WTC11 (cell line): ENCODE results near the gene CNFN. TPM values are rescaled to one million over a fixed set of nuclear protein-coding genes. Genes with fewer than 3 reads are reported as not detected.

Source experiments
- ATAC-seq: fragments of 200-7000 bp; cut with Tn5 transposase; 2 replicates; pipeline ENCODE4 v1.10.0; 2021; ENCODE audit warnings: mild to moderate bottlenecking, moderate library complexity
- CTCF ChIA-PET: fragments of 300-600 bp; sonication (Branson Sonifier 250); formaldehyde crosslinking; loops from one replicate; lab custom pipeline; 2021; ENCODE audit warnings: antibody characterized with exemption; lab: Charles Lee
- POLR2A ChIA-PET: fragments of 350-600 bp; sonication (Branson Sonifier 250); formaldehyde crosslinking; loops from one replicate; lab custom pipeline; 2021; ENCODE audit warnings: antibody characterized with exemption; lab: Charles Lee
- DNase-seq: peaks from one replicate; pipeline ENCODE4 v3.0.0; 2021; ENCODE audit warnings: low spot score
- H3K27ac Mint-ChIP-seq: 2 replicates; pipeline ENCODE4 v1.8.0; 2021; ENCODE audit warnings: mixed read lengths
- H3K27me3 Mint-ChIP-seq: 2 replicates; pipeline ENCODE4 v1.8.0; 2021; ENCODE audit warnings: low read depth, mild to moderate bottlenecking, moderate library complexity, mixed read lengths
- H3K36me3 Mint-ChIP-seq: 2 replicates; pipeline ENCODE4 v1.8.0; 2021; ENCODE audit warnings: mixed read lengths
- H3K4me1 Mint-ChIP-seq: 2 replicates; pipeline ENCODE4 v1.8.0; 2022; ENCODE audit warnings: mixed read lengths
- H3K4me3 Mint-ChIP-seq: 2 replicates; pipeline ENCODE4 v1.8.0; 2021; ENCODE audit warnings: mild to moderate bottlenecking, moderate library complexity, mixed read lengths
- H3K9me3 Mint-ChIP-seq: 2 replicates; pipeline ENCODE4 v1.8.0; 2021; ENCODE audit warnings: mixed read lengths
- AR ChIP-seq: fragments of 250-450 bp; sonication (Bioruptor Pico); IDR thresholded peaks from 2 replicates; pipeline ENCODE4 v1.9.0; 2021; ENCODE audit warnings: mild to moderate bottlenecking
- ARID4B ChIP-seq: sonication (generic); formaldehyde crosslinking; IDR thresholded peaks from 2 replicates; pipeline ENCODE4 v1.8.0; 2023; ENCODE audit warnings: missing genetic modification reagents, mild to moderate bottlenecking, borderline replicate concordance
- CDX4 ChIP-seq: fragments of 250-450 bp; sonication (Bioruptor Pico); IDR thresholded peaks from 2 replicates; pipeline ENCODE4 v1.9.0; 2021; ENCODE audit warnings: moderate library complexity, mild to moderate bottlenecking, inconsistent platforms, borderline replicate concordance
- CTCF ChIP-seq: fragments of 200-600 bp; IDR thresholded peaks from 2 replicates; pipeline ENCODE4 v1.8.0; 2022; ENCODE audit warnings: antibody characterized with exemption
- ESRRA ChIP-seq: sonication (generic); formaldehyde crosslinking; IDR thresholded peaks from 2 replicates; pipeline ENCODE4 v1.8.1; 2022; ENCODE audit warnings: mild to moderate bottlenecking, missing genetic modification reagents, borderline replicate concordance
- ETV6 ChIP-seq: sonication (generic); formaldehyde crosslinking; IDR thresholded peaks from 2 replicates; pipeline ENCODE4 v1.8.1; 2022; ENCODE audit warnings: mild to moderate bottlenecking, missing genetic modification reagents
- FOXK1 ChIP-seq: sonication (generic); formaldehyde crosslinking; IDR thresholded peaks from 2 replicates; pipeline ENCODE4 v1.8.0; 2022; ENCODE audit warnings: mild to moderate bottlenecking, moderate library complexity, missing genetic modification reagents
- IRF2 ChIP-seq: sonication (generic); formaldehyde crosslinking; IDR thresholded peaks from 2 replicates; pipeline ENCODE4 v1.8.0; 2022; ENCODE audit warnings: low read depth, missing genetic modification reagents, borderline replicate concordance
- JUN ChIP-seq: sonication (generic); formaldehyde crosslinking; IDR thresholded peaks from 2 replicates; pipeline ENCODE4 v1.8.0; 2023; ENCODE audit warnings: mild to moderate bottlenecking, missing genetic modification reagents
- MLX ChIP-seq: sonication (generic); formaldehyde crosslinking; IDR thresholded peaks from 2 replicates; pipeline ENCODE4 v1.8.1; 2023; ENCODE audit warnings: mild to moderate bottlenecking, missing genetic modification reagents, moderate library complexity
- MYBL2 ChIP-seq: sonication (generic); formaldehyde crosslinking; IDR thresholded peaks from 2 replicates; pipeline ENCODE4 v1.8.1; 2023; ENCODE audit warnings: mild to moderate bottlenecking, moderate library complexity, missing genetic modification reagents
- NR3C1 ChIP-seq: sonication (generic); formaldehyde crosslinking; conservative IDR thresholded peaks from 2 replicates; pipeline ENCODE4 v1.8.1; 2023; ENCODE audit warnings: low read depth, mild to moderate bottlenecking, missing genetic modification reagents
- OVOL2 ChIP-seq: fragments of 250-450 bp; sonication (Bioruptor Pico); IDR thresholded peaks from 2 replicates; pipeline ENCODE4 v1.9.0; 2021; ENCODE audit warnings: mild to moderate bottlenecking, borderline replicate concordance
- SMAD3 ChIP-seq: sonication (generic); formaldehyde crosslinking; IDR thresholded peaks from 2 replicates; pipeline ENCODE4 v1.8.0; 2022; ENCODE audit warnings: missing genetic modification reagents, mild to moderate bottlenecking, borderline replicate concordance
- SMAD4 ChIP-seq: sonication (generic); formaldehyde crosslinking; IDR thresholded peaks from 2 replicates; pipeline ENCODE4 v1.8.0; 2022; ENCODE audit warnings: mild to moderate bottlenecking, missing genetic modification reagents
- SP1 ChIP-seq: sonication (generic); formaldehyde crosslinking; conservative IDR thresholded peaks from 2 replicates; pipeline ENCODE4 v1.8.1; 2022; ENCODE audit warnings: missing genetic modification reagents
- TP53 ChIP-seq: sonication (generic); formaldehyde crosslinking; IDR thresholded peaks from 2 replicates; pipeline ENCODE4 v1.8.1; 2023; ENCODE audit warnings: mild to moderate bottlenecking, missing genetic modification reagents
- ZNF121 ChIP-seq: sonication (generic); formaldehyde crosslinking; IDR thresholded peaks from 2 replicates; pipeline ENCODE4 v1.8.0; 2023; ENCODE audit warnings: missing genetic modification reagents
- ZNF263 ChIP-seq: sonication (generic); formaldehyde crosslinking; IDR thresholded peaks from 2 replicates; pipeline ENCODE4 v1.8.1; 2022; ENCODE audit warnings: low read depth, mild to moderate bottlenecking, moderate library complexity, missing genetic modification reagents
- total RNA-seq: library from RNA; stranded (reverse); gene quantifications from 3 replicates; pipeline ENCODE4 v1.2.3, GENCODE V29; 2021

CNFN gene
- total RNA-seq, 1 experiment from 2014 or later, result 9.6 TPM

- peaks cover 91% of the 10 kb centered on the region for H3K27me3 Mint-ChIP-seq
- H3K4me3 Mint-ChIP-seq, result no peak overlapping the region
- TF ChIP-seq ESRRA (CRISPR knock-in tag) (no peak), SMAD4 (no peak), NR3C1 (no peak), IRF2 (CRISPR knock-in tag) (no peak), FOXK1 (CRISPR knock-in tag) (no peak), MYBL2 (CRISPR knock-in tag) (no peak), ZNF121 (CRISPR knock-in tag) (no peak)
- CTCF ChIA-PET, result interaction anchor here (0.8 to 3.6 kb wide), 6 partner anchors 11 to 29 kb away, joined by 3 to 22 read pairs (median 16); no protein-coding TSS in a partner anchor
- no peak for DNase-seq
- peaks cover 2% of the 10 kb centered on the region for H3K36me3 Mint-ChIP-seq
- peaks cover 31% of the 10 kb centered on the region for H3K4me1 Mint-ChIP-seq
- peaks cover 6% of the 10 kb centered on the region for H3K9me3 Mint-ChIP-seq
- no peak overlapping the region for H3K27ac Mint-ChIP-seq
- POLR2A ChIA-PET, result no interaction called here
- no peak for ATAC-seq
Observed at GRCh38 chr19:42421101-42421500, 31.0 kb upstream of the CNFN start.

GRCh38 chr19:42420055-42420544, 30.0 kb upstream of the CNFN start:
- Mint-ChIP-seq H3K4me1 (peaks cover 31% of the 10 kb centered on the region), H3K36me3 (peaks cover 2% of the 10 kb centered on the region), H3K27ac (no peak overlapping the region), H3K9me3 (peaks cover 6% of the 10 kb centered on the region), H3K4me3 (no peak overlapping the region), H3K27me3 (peaks cover 91% of the 10 kb centered on the region)
- peak; percentile 6; the same call in 1 of the 2 replicates for ATAC-seq
- CTCF ChIA-PET, result interaction anchor here (0.7 to 3.6 kb wide), 24 partner anchors 9 to 344 kb away, joined by 3 to 28 read pairs (median 3); partner anchors contain the start of genes CEACAM1, CXCL17 and ZNF574
- DNase-seq, result peak; percentile 69
- POLR2A ChIA-PET, result interaction anchor here (0.6 to 1.0 kb wide), 4 partner anchors 10 to 161 kb away, joined by 3 to 6 read pairs (median 4); no protein-coding TSS in a partner anchor
- TF ChIP-seq CTCF (peak; percentile 67), MLX (no peak), JUN (no peak), ESRRA (CRISPR knock-in tag) (peak; percentile 81; the same call in 1 of the 2 replicates), CDX4 (CRISPR knock-in tag) (no peak), SP1 (CRISPR knock-in tag) (no peak), SMAD3 (CRISPR knock-in tag) (no peak), ETV6 (no peak)

GRCh38 chr19:42419309-42419708, 29.2 kb upstream of the CNFN start:
- ChIA-PET POLR2A (interaction anchor here (1.0 kb wide), 1 partner anchor 31 kb away, joined by 3 read pairs; no protein-coding TSS in a partner anchor), CTCF (interaction anchor here (0.7 to 3.6 kb wide), 10 partner anchors 9 to 98 kb away, joined by 3 to 28 read pairs (median 7); no protein-coding TSS in a partner anchor)
- peaks cover 2% of the 10 kb centered on the region; the same call in 1 of the 2 replicates for H3K36me3 Mint-ChIP-seq
- peaks cover 3% of the 10 kb centered on the region for H3K9me3 Mint-ChIP-seq
- H3K27me3 Mint-ChIP-seq, result peaks cover 91% of the 10 kb centered on the region
- H3K4me1 Mint-ChIP-seq, result peaks cover 28% of the 10 kb centered on the region
- no peak for DNase-seq
- H3K4me3 Mint-ChIP-seq, result no peak overlapping the region
- no peak for ATAC-seq
- no peak overlapping the region for H3K27ac Mint-ChIP-seq
- TF ChIP-seq TP53 (CRISPR knock-in tag) (no peak), CTCF (no peak), ZNF263 (CRISPR knock-in tag) (no peak), ARID4B (CRISPR knock-in tag) (no peak), OVOL2 (CRISPR knock-in tag) (no peak), AR (CRISPR knock-in tag) (no peak)
